Vagina (tissue), 2 donors: ENCODE measurements around the gene CSNK1D.

Experiments
- CTCF ChIP-seq, 3 experiments: fragments of 450-650 bp in 2 of 3; fragments of 200-600 bp in 1 of 3; sonication (generic) in 1 of 3; IDR thresholded peaks; one replicate each; pipeline ENCODE4 v1.5.1; 2017 to 2019; ENCODE audit warnings: antibody characterized with exemption in 3 of 3, mild to moderate bottlenecking in 2 of 3, moderate library complexity in 2 of 3
- POLR2A ChIP-seq, 2 donors: fragments of 450-650 bp; IDR thresholded peaks; one replicate each; pipeline ENCODE4 v1.6.1; 2017; ENCODE audit warnings: antibody characterized with exemption in 2 of 2, mild to moderate bottlenecking in 2 of 2, moderate library complexity in 2 of 2

DNA sequence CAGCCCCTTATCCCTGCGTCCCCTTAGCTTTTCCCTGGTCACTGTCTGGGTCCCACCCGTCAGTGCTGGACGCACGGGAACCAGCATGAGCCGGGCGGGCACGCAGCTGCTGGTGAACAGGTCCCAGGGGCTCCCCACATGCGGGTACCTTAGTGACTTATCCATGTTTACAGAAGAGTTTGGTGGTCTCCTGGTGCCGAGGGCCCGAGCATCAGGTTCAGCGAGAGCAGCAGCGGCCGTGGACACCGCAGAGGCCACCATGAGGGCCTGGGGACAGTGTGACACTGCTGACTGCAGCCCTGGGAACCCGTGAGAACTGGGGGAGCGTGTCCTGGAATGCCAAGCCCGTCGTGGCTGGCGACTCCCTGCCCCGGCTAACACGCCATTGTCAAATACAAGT is 37.4 kb upstream of the CSNK1D start:
- TF ChIP-seq POLR2A (IDR thresholded peaks at IDR 0.05) (no peak), CTCF (IDR thresholded peaks at IDR 0.05) (no peak)
